HepG2 (cell line): Measurements from ENCODE around the gene EPB41L1. TPM values are rescaled to one million over a fixed set of nuclear protein-coding genes. Genes with fewer than 3 reads are reported as not detected.

Experiments used
- CCDC6 ChIP-seq: sonication (generic); formaldehyde crosslinking; IDR thresholded peaks from 2 replicates; pipeline ENCODE4 v1.8.1; 2022; ENCODE audit warnings: mild to moderate bottlenecking, missing genetic modification reagents, moderate library complexity
- DMAP1 ChIP-seq: IDR thresholded peaks from 2 replicates; pipeline ENCODE4 v1.6.1; 2016
- DRAP1 ChIP-seq: IDR thresholded peaks from 2 replicates; pipeline ENCODE4 v1.6.1; 2016; ENCODE audit warnings: missing genetic modification reagents, missing compliant biosample characterization
- ETV6 ChIP-seq: sonication (generic); formaldehyde crosslinking; conservative IDR thresholded peaks from 2 replicates; pipeline ENCODE4 v1.4.0; 2020; ENCODE audit warnings: missing genetic modification reagents
- EZH2 ChIP-seq: conservative IDR thresholded peaks from 2 replicates; pipeline ENCODE4 v1.6.1; 2012; ENCODE audit warnings: mild to moderate bottlenecking, low read depth, low read length, moderate library complexity
- FIP1L1 ChIP-seq: fragments of 200-400 bp; formaldehyde crosslinking; IDR thresholded peaks from 2 replicates; pipeline ENCODE4 v1.6.1; 2018; ENCODE audit warnings: low read depth, mild to moderate bottlenecking, low read length, moderate library complexity, borderline replicate concordance; ENCODE audit not compliant: insufficient read depth
- GFI1 ChIP-seq: sonication (generic); formaldehyde crosslinking; IDR thresholded peaks from 2 replicates; pipeline ENCODE4 v1.5.0; 2020; ENCODE audit warnings: missing genetic modification reagents, mild to moderate bottlenecking, borderline replicate concordance
- HMGXB4 ChIP-seq, 2 experiments: sonication (generic) in 1 of 2; formaldehyde crosslinking in 1 of 2; IDR thresholded peaks; 2 replicates each; pipeline versions ENCODE4 v1.4.0 to v1.6.1; 2018 to 2020; ENCODE audit warnings: missing genetic modification reagents in 2 of 2, borderline replicate concordance in 1 of 2, low read depth in 1 of 2, mild to moderate bottlenecking in 1 of 2, missing biosample characterization in 1 of 2
- IRF2 ChIP-seq: IDR thresholded peaks from 2 replicates; pipeline ENCODE4 v1.6.1; 2018; ENCODE audit warnings: missing genetic modification reagents, missing compliant biosample characterization
- KDM1A ChIP-seq: IDR thresholded peaks from 2 replicates; pipeline ENCODE4 v1.6.1; 2016; ENCODE audit warnings: missing compliant biosample characterization
- MAFK ChIP-seq, 2 experiments: IDR thresholded peaks in 1 of 2; conservative IDR thresholded peaks in 1 of 2; 2 replicates each; pipeline ENCODE4 v1.6.1; 2011; ENCODE audit warnings: improper control_type of control experiment in 2 of 2, low read length in 2 of 2
- MZF1 ChIP-seq: sonication (generic); formaldehyde crosslinking; IDR thresholded peaks from 2 replicates; pipeline ENCODE4 v1.8.1; 2023; ENCODE audit warnings: mild to moderate bottlenecking, missing genetic modification reagents, borderline replicate concordance
- NFATC3 ChIP-seq: sonication (generic); formaldehyde crosslinking; IDR thresholded peaks from 2 replicates; pipeline ENCODE4 v1.5.1; 2020; ENCODE audit warnings: mild to moderate bottlenecking, missing genetic modification reagents
- POLR2G ChIP-seq: fragments of 200-400 bp; formaldehyde crosslinking; IDR thresholded peaks from 2 replicates; pipeline ENCODE4 v1.6.1; 2018; ENCODE audit warnings: mild to moderate bottlenecking, low read depth, low read length, moderate library complexity
- RFXANK ChIP-seq: IDR thresholded peaks from 2 replicates; pipeline ENCODE4 v1.6.1; 2016
- SMYD3 ChIP-seq: sonication (generic); formaldehyde crosslinking; IDR thresholded peaks from 2 replicates; pipeline ENCODE4 v1.8.1; 2023; ENCODE audit warnings: mild to moderate bottlenecking, missing genetic modification reagents
- SP5 ChIP-seq: IDR thresholded peaks from 2 replicates; pipeline ENCODE4 v1.6.1; 2016; ENCODE audit warnings: low read depth, borderline replicate concordance
- SRSF9 ChIP-seq: fragments of 200-400 bp; formaldehyde crosslinking; IDR thresholded peaks from 2 replicates; pipeline ENCODE4 v1.6.1; 2018; ENCODE audit warnings: borderline replicate concordance, mild to moderate bottlenecking, low read depth, low read length; ENCODE audit not compliant: insufficient read depth, poor library complexity, severe bottlenecking
- SSRP1 ChIP-seq: IDR thresholded peaks from 2 replicates; pipeline ENCODE4 v1.6.1; 2016; ENCODE audit warnings: control low read depth
- YEATS4 ChIP-seq: sonication (generic); formaldehyde crosslinking; IDR thresholded peaks from 2 replicates; pipeline ENCODE4 v1.4.0; 2020; ENCODE audit warnings: missing genetic modification reagents, borderline replicate concordance
- ZC3H13 ChIP-seq: sonication (generic); formaldehyde crosslinking; IDR thresholded peaks from 2 replicates; pipeline ENCODE4 v1.8.1; 2023; ENCODE audit warnings: mild to moderate bottlenecking, missing genetic modification reagents, moderate library complexity
- ZC3H4 ChIP-seq: sonication (generic); formaldehyde crosslinking; IDR thresholded peaks from 2 replicates; pipeline ENCODE4 v1.4.0; 2020; ENCODE audit warnings: missing genetic modification reagents, borderline replicate concordance
- ZNF230 ChIP-seq: sonication (generic); formaldehyde crosslinking; IDR thresholded peaks from 2 replicates; pipeline ENCODE4 v1.4.0; 2020; ENCODE audit warnings: mild to moderate bottlenecking, missing genetic modification reagents
- ZNF3 ChIP-seq: IDR thresholded peaks from 2 replicates; pipeline ENCODE4 v1.7.0; 2017; ENCODE audit warnings: inconsistent platforms
- ZNF572 ChIP-seq: sonication (generic); formaldehyde crosslinking; IDR thresholded peaks from 2 replicates; pipeline ENCODE4 v1.5.1; 2020; ENCODE audit warnings: mild to moderate bottlenecking, missing genetic modification reagents
- ZNF615 ChIP-seq: sonication (generic); formaldehyde crosslinking; IDR thresholded peaks from 2 replicates; pipeline ENCODE4 v1.5.0; 2020; ENCODE audit warnings: mild to moderate bottlenecking, missing genetic modification reagents, borderline replicate concordance
- ZNF720 ChIP-seq: sonication (generic); formaldehyde crosslinking; IDR thresholded peaks from 2 replicates; pipeline ENCODE4 v1.4.0; 2020; ENCODE audit warnings: missing genetic modification reagents
- ZNF768 ChIP-seq: sonication (generic); formaldehyde crosslinking; IDR thresholded peaks from 2 replicates; pipeline ENCODE4 v1.4.0; 2020; ENCODE audit warnings: missing genetic modification reagents
- polyA plus RNA-seq, 8 experiments: library from polyadenylated mRNA; depleted of rRNA in 3 of 8; stranded (reverse) in 7 of 8; unstranded in 1 of 8; fragments of >200 nt; fragmentation: Illumina TruSeq in 4 of 8; extraction: Trizol in 4 of 8; gene quantifications; 2 replicates each; pipeline versions ENCODE4 v1.2.1 to v1.2.3, GENCODE V29; 2011 to 2016; ENCODE audit warnings: low read depth in 4 of 8, missing spikeins in 1 of 8, mixed read lengths in 1 of 8; ENCODE audit not compliant: insufficient read depth in 1 of 8
- total RNA-seq, 5 experiments: library from RNA; depleted of rRNA; stranded (reverse); fragments of >200 nt; fragmentation: Illumina TruSeq; extraction: Trizol; gene quantifications; 2 replicates each; pipeline ENCODE4 v1.2.3, GENCODE V29; 2016; ENCODE audit warnings: low read depth in 1 of 5
- TF ChIP-seq, protein P1 (sequence below): sonication (generic); formaldehyde crosslinking; IDR thresholded peaks from 2 replicates; pipeline ENCODE4 v1.8.0; 2022; ENCODE audit warnings: mild to moderate bottlenecking, missing genetic modification reagents; ENCODE audit not compliant: insufficient replicate concordance

Gene EPB41L1
- total and polyA plus RNA-seq, 2 of the 13 experiments (the other 11 are each of a cell fraction or from before 2014, with no cell fraction given), result 16.7 to 39.0 TPM

DNA sequence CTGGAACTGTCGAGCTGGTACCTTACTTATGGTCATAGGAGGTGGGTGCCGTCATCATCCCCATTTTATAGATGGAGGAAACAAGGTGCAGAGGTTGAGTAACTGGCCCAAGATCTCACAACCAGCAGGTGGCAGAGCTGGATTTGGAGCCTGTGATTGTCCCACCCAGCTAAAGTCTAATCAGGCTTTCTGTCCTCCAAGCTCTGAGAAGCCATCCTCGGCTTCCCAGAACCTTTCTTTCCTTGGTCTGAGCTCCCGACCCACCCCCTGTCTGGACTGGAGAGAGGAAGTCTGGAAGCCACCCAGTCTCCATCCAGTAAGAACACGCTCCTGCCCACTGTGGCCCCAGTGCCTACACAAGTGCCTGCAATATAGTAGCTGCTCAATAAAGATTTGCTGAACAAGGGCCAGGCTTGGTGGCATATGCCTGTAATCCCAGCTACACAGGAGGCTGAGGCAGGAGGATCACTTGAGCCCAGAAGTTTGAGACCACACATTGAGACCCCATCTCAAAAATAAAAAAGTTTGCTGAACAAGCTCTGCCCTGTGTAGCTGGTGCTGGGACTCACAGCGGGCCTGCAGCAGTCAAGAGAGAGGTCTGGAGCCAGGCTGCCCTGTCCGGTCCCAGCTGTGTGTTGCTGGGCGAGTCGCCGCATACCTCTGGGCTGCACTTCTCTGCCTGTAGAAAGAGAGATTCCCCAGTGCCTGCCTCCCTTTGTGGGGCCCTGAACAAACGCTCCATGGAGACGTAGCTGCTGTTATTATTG, 119.1 kb downstream of the EPB41L1 start (continued):
- TF ChIP-seq DRAP1 (no peak), ZC3H13 (no peak), KDM1A (peak; percentile 84), CCDC6 (CRISPR knock-in tag) (no peak), YEATS4 (no peak), ZNF768 (CRISPR knock-in tag) (peak; percentile 94), ZNF720 (CRISPR knock-in tag) (no peak), EZH2 (no peak), ETV6 (no peak), MAFK (conservative IDR thresholded peaks at IDR 0.05 in 1 of 2, IDR thresholded peaks at IDR 0.05 in 1 of 2; ENCODE audit: low read length in 2 of 2) (no peak), ZNF3 (no peak), RFXANK (CRISPR knock-in tag) (no peak), DMAP1 (CRISPR knock-in tag) (no peak), NFATC3 (CRISPR knock-in tag) (no peak), SRSF9 (no peak), ZNF230 (CRISPR knock-in tag) (no peak), SMYD3 (no peak), HMGXB4 (CRISPR knock-in tag; IDR thresholded peaks at IDR 0.05; ENCODE audit: borderline replicate concordance in 1 of 2, low read depth in 1 of 2) (no peak), POLR2G (no peak), SP5 (CRISPR knock-in tag) (no peak), MZF1 (CRISPR knock-in tag) (no peak), ZNF572 (CRISPR knock-in tag) (no peak), SSRP1 (CRISPR knock-in tag) (no peak), ZC3H4 (CRISPR knock-in tag) (0 out of 2 replicates have a peak, but pooled peaks have one; percentile 63), IRF2 (CRISPR knock-in tag) (0 out of 2 replicates have a peak, but pooled peaks have one; percentile 21), ZNF615 (CRISPR knock-in tag) (no peak), FIP1L1 (no peak), GFI1 (CRISPR knock-in tag) (no peak)
- TF ChIP-seq, protein P1, sequence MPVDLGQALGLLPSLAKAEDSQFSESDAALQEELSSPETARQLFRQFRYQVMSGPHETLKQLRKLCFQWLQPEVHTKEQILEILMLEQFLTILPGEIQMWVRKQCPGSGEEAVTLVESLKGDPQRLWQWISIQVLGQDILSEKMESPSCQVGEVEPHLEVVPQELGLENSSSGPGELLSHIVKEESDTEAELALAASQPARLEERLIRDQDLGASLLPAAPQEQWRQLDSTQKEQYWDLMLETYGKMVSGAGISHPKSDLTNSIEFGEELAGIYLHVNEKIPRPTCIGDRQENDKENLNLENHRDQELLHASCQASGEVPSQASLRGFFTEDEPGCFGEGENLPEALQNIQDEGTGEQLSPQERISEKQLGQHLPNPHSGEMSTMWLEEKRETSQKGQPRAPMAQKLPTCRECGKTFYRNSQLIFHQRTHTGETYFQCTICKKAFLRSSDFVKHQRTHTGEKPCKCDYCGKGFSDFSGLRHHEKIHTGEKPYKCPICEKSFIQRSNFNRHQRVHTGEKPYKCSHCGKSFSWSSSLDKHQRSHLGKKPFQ (CRISPR knock-in tag), result no peak
